HepG2 (cell line): ENCODE measurements around the gene TMEM108.

Source experiments
- BCL3 ChIP-seq: sonication (generic); formaldehyde crosslinking; IDR thresholded peaks from 2 replicates; pipeline ENCODE4 v1.5.1; 2020; ENCODE audit warnings: mild to moderate bottlenecking, missing genetic modification reagents, moderate library complexity
- CTCF ChIP-seq: sonication (generic); formaldehyde crosslinking; IDR thresholded peaks from 2 replicates; pipeline ENCODE4 v1.5.0; 2020; ENCODE audit warnings: mild to moderate bottlenecking, missing genetic modification reagents, moderate library complexity
- EED ChIP-seq: sonication (generic); formaldehyde crosslinking; IDR thresholded peaks from 2 replicates; pipeline ENCODE4 v1.5.0; 2020; ENCODE audit warnings: mild to moderate bottlenecking, missing genetic modification reagents
- HINFP ChIP-seq: sonication (generic); formaldehyde crosslinking; IDR thresholded peaks from 2 replicates; pipeline ENCODE4 v1.4.0; 2020; ENCODE audit warnings: low read depth, mild to moderate bottlenecking, missing genetic modification reagents
- NPAS2 ChIP-seq: sonication (generic); formaldehyde crosslinking; IDR thresholded peaks from 2 replicates; pipeline ENCODE4 v1.8.0; 2022; ENCODE audit warnings: mild to moderate bottlenecking, missing genetic modification reagents, borderline replicate concordance
- PBX2 ChIP-seq: IDR thresholded peaks from 2 replicates; pipeline ENCODE4 v1.6.1; 2016; ENCODE audit warnings: control low read depth
- POLR2A ChIP-seq, 2 experiments: IDR thresholded peaks; 2 replicates each; pipeline ENCODE4 v1.6.1; 2011; ENCODE audit warnings: low read depth in 2 of 2, low read length in 2 of 2, mild to moderate bottlenecking in 1 of 2, moderate library complexity in 1 of 2; ENCODE audit not compliant: insufficient read depth in 1 of 2
- RFX1 ChIP-seq: fragments of 450-650 bp; IDR thresholded peaks from 2 replicates; pipeline ENCODE4 v1.6.1; 2017
- SRF ChIP-seq: IDR thresholded peaks from 2 replicates; pipeline ENCODE4 v1.6.1; 2011; ENCODE audit warnings: mild to moderate bottlenecking, low read depth, low read length, moderate library complexity
- TAF1 ChIP-seq: sonication (generic); formaldehyde crosslinking; IDR thresholded peaks from 2 replicates; pipeline ENCODE4 v1.4.0; 2020; ENCODE audit warnings: missing genetic modification reagents
- ZFP36 ChIP-seq: fragments of 150-350 bp; IDR thresholded peaks from 2 replicates; pipeline ENCODE4 v1.6.1; 2018; ENCODE audit warnings: borderline replicate concordance, low read length, low read depth; ENCODE audit not compliant: partially characterized antibody
- ZNF343 ChIP-seq: sonication (generic); formaldehyde crosslinking; IDR thresholded peaks from 2 replicates; pipeline ENCODE4 v1.4.0; 2020; ENCODE audit warnings: mild to moderate bottlenecking, missing genetic modification reagents
- ZNF605 ChIP-seq: sonication (generic); formaldehyde crosslinking; IDR thresholded peaks from 2 replicates; pipeline ENCODE4 v1.8.0; 2022; ENCODE audit warnings: mild to moderate bottlenecking, missing genetic modification reagents

- TF ChIP-seq POLR2A (IDR thresholded peaks at IDR 0.05; ENCODE audit: insufficient read depth in 1 of 2, low read depth in 2 of 2, low read length in 2 of 2) (no peak), CTCF (no peak), SRF (no peak), ZNF605 (no peak), TAF1 (CRISPR knock-in tag) (no peak), PBX2 (no peak), NPAS2 (CRISPR knock-in tag) (no peak), EED (CRISPR knock-in tag) (no peak), HINFP (no peak), BCL3 (CRISPR knock-in tag) (no peak), ZNF343 (CRISPR knock-in tag) (no peak), ZFP36 (no peak), RFX1 (no peak)
Observed at GRCh38 chr3:133301731-133302130, 263.5 kb downstream of the TMEM108 start.
